GM19328 (cell line): ENCODE results near the gene FCER2.
"Not testable (repeated sequence)": the region's sequence is repeated elsewhere in the genome, so short reads cannot be mapped to it uniquely, and the experiment has no call there.

Experiments used
- ATAC-seq: cut with Tn5 transposase; IDR thresholded peaks from one replicate; pipeline ENCODE4 v1.9.1; 2021; ENCODE audit warnings: mild to moderate bottlenecking, moderate library complexity; ENCODE audit not compliant: unreplicated experiment

The FCER2 gene, protein sequence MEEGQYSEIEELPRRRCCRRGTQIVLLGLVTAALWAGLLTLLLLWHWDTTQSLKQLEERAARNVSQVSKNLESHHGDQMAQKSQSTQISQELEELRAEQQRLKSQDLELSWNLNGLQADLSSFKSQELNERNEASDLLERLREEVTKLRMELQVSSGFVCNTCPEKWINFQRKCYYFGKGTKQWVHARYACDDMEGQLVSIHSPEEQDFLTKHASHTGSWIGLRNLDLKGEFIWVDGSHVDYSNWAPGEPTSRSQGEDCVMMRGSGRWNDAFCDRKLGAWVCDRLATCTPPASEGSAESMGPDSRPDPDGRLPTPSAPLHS

DNA sequence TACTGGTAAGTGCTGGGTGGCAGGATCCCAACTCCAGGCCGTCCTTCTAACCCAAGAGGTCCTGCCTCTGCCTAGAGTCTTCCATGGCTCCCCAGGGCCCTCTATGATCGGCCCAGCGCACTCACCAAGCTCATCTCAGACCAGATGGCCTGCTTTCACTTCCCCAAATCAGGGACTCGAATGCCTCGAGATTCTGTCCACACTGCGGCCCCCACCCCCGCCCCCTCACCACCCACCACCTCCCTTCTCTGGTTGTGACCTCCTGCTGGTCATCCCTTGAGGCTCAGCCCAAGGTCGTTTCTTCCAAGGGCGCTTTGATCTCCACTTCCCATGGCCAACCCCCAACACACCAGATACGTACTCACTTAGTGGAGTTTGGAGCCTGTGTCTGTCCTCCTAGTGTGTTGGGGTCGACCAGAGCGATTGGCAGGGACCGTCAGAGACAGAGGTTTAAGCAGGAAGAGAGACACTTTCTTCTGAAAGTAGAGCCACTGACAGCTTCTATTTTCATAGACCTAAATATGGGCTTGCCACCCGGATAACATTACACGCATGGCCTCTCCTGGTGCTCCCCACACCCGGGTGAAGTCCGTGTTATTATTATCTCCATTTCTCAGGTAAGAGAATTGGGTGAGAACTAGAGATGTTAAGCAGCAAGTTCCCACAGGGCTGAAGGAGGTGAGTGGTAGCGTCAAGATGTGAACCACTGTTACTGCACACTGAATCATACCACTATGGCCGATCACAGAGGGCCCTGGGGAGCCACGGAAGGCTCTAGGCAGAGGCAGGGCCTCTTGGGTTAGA lies at the start of gene FCER2:
Gene FCER2 (minus strand): TSS at position 478 of the 804 bp plus-strand sequence. CDS start 2,371 bp downstream, outside the sequence.
- peak; percentile 45 for ATAC-seq

DNA sequence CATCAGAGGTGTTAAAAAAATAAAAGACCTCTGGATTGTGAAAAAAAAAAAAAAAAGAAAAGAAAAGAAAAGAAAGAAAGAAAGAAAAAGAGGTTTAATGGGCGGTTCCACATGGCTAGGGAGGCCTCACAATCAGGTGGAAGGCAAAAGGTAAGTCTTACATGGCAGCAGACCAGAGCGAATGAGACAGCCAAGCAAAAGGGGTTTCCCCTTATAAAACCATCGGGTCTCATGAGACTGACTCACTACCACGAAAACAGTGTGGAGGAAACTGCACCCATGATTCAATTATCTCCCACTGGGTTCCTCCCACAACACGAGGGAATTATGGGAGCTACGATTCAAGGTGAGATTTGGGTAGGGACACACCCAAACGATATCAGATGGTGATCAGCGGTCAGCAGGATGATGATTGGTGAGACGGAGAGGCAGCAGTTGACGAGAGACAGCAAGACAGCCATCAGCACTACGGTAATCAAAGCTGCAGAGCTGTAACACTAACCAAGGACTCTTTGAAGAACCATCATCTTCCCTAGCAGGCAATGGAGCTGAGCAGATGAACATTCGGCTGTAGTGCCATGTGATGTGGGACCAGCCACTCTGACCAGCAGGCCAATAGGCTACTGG lies 49.3 kb upstream of the FCER2 start:
- ATAC-seq, result no peak

DNA sequence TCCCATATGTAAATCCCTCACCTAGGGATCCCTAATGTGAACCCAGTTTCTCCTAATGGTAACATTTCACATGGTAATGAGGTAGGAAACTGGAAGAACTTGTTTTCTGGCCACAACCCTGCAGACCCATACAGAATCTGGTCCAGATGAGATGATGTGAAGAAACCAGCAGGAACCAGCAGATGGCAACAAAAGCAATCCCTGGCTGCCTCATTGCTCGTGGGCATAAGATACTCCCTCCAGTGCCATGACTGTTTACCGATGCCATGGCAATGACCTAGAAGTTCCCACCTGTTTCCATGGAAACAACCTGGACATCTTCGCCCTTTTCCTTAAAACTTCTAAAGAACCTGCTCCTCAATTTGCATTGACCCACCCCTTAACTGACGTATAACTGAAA lies 46.8 kb upstream of the FCER2 start:
- no peak for ATAC-seq

DNA sequence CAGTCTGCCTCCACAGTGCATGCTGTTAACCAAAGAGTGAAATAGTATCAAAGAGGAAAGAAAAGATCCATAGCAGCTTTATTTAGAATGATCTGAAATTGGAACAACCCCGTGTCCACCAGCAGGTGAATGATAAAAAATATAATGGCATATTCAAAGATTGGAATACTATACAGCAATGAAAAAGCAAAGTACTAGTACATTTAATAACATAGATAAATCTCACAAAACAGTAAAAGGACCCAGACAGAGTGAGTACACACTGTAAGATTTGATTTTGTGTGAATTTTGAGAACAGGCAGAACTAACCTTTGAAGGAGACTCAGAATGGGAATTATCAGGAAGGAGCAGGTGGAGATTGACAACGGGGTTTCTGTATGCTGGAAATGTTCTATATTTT lies 46.2 kb upstream of the FCER2 start:
- ATAC-seq, result no peak

DNA sequence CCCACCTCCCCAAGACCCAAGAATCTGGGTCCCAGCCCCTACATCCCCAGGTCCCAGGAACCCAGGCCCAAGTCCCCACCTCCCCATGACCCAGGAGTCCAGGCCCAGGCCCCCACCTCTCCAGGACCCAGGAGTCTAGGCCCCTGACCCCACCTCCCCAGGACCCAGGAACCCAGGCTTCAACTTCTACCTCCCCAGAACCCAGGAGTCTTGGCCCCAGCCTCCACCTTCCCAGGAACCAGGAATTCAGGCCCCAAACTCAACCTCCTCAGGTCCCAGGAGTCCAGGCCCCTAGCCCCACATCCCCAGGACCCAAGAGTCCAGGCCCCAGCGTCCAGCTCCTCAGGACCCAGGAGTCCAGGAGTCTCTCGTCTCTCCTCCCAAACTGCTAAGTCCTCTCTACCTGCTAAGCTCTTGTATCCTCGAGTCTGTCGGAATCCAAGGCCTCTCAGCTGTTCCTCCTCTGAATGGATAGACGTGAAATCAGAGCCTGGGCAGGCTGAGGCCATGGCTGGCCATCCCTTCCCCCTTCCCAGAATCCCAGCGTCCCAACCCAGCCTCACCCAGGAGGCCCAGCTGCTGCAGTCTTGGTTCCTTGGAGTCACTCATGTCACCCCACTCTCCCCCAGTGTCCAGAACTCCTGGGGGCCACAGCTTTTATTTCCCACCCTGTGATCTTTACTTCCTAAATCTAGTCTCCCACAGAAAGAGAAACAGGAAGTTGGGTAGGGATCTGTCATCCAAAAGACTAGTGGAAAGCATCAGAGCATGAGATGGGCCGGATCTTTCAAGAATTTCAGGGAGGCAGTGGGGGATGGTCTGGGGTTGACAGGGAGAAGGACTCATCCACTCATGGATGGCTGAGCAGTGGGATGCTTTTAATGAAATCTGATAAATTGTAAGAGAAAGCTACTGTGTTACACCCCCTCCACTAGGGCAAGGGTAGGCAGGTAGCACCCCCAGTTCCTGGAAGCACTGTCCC lies 45.3 kb upstream of the FCER2 start, which contains the start of gene CD209:
Gene CD209 (minus strand): TSS at position 632 of the 982 bp plus-strand sequence. CDS start 23 bp downstream, at position 609.
- ATAC-seq, result no peak

DNA sequence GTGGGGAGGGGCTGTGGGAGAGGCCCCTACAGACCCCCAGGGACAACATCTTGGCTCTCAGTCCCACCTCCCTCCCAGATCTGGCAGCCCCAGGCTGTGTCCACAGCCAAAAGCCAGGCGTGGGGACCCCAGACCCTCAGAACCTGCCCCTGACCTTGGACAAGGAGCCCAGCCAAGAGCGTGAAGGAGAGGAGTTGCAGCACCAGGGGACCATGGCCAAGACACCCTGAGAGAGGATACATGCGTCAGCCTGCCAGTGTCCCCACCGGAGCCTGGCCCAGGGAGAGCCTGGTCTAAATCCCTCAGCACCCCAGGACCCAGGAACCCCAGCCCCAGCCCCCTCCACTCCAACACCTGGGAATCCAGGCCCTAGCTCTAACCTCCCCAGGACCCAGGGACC lies 44.4 kb upstream of the FCER2 start:
- ATAC-seq, result not testable (repeated sequence)

DNA sequence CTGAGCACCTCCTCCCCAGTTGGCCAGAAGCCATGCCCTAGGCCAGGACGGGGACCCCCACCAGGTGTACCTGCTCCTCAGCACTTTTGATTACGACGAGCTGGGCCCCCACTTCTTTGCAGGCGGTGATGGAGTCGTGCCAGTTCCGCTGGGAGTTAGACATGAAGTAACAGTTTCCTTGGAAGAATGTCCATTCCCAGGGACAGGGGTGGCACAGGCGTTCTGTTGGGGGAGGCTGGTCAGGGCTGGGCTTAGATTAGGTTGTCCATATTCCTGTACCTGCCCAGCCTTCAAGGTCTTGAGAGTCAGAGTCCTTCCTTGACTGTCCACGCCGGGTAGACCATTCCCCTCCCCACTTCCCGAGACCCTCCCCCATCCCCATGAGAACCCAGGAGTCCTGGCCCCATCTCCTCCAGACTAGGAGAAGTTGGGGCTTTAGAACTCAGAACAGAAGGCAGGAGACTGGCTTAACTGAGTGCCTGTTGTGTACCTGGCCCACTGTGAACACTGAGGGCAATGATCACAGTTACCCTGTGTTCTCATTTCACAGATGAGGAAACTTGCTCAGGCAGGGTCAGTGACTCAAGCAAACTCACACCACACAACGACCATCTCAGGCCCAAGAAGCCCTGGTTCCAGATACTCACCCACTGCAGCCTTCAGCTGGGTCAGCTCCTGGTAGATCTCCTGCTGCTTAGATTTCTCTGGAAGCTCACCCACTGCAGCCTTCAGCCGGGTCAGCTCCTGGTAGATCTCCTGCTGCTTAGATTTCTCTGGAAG lies 43.1 kb upstream of the FCER2 start:
- no peak for ATAC-seq

DNA sequence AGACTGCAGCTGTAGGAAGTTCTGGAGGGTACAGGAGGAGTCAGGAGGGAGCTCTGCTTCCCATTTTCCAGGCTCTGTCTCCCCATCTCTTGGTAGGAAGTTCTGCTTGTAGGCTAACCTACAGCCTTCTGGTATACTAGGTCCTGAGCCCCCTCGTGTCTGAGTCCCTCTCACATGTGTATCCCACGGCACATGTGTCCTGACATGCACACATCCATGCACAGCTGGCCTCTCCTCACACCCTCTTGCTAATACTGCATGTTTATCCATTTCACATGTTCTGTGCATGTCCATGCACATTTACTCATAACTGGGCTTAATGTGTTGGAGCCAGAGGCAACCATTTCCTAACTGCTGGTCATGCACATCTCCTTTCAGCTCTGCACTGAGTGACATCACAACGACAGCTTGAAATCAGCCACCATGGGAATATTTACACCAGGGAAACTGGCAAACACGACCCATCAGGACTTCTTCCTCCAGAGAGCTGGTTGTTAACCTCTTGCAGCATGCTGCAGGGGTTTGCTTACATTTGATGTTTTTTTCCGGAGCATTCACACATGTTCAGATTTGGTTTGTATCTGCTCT lies 42.4 kb upstream of the FCER2 start:
- ATAC-seq, result no peak

DNA sequence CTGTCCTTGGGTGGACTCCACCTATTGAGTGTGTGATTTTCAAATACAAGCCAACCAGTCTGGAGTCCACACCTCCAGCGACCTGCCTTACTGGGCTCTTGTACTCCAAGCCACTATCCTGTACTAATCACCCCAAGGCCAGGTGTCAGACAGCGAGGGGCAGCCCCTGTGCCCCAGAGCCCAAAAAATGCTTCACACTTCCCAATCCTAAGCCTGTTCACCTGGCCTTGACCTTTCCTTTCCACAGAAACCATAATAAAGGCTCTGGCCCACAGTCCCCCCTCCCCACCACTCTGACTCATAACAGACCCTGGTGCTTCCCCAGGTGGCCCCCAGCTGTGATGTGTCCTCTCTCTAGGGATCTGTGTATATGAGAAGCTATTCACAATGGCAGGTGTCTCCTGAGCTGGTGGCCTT lies 41.5 kb upstream of the FCER2 start:
- no peak for ATAC-seq

DNA sequence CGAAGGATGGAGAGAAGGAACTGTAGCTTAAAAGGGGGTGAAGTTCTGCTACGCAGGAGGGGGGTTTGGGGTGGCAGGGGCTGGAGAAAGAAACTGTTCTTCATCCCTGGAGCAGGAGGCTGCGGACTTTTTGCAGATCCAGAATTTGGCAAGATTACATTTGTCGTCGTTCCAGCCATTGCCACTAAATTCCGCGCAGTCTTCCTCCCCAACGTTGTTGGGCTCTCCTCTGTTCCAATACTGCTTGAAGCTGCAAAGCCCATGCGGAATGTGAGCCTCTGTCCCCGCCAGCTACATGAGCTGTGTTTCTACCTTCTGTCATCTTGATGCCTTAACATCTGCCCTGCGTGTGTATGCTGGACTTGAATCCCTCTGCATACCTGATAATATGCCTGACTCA lies 41.1 kb upstream of the FCER2 start:
- ATAC-seq, result no peak

DNA sequence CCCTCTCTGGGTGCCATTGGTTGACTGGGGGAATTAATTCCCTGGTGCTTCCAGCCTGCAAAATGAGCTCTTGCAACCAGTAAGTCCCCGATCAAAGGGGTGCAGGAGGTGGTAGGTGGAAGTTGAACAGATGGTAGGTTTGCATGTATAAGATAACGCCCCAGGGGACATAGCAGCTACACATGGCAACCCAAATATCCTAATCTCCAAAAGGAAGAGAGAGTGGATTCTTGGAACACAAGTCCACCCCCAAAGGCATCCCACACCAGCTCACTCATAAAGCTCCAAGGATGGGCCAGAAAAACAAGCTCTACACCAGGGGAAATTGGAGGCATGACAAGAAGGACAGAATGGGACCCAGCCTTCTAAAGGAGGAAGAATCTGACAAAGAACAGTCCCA lies 40.6 kb upstream of the FCER2 start:
- no peak for ATAC-seq

DNA sequence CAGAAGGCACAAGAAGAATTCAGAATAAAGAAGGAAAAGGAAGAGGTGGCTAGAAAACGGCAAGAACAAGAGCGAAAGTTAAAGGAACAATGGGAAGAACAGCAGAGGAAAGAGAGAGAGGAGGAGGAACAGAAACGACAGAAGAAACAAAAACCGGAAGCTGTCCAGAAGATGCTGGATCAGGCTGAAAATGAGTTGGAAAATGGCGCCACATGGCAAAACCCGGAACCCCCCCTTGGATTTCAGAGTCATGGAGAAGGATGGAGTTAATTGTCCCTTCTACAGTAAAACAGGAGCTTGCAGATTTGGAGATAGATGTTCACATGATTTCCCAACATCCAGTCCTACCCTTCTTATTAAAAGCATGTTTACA lies 38.7 kb upstream of the FCER2 start:
- no peak for ATAC-seq

DNA sequence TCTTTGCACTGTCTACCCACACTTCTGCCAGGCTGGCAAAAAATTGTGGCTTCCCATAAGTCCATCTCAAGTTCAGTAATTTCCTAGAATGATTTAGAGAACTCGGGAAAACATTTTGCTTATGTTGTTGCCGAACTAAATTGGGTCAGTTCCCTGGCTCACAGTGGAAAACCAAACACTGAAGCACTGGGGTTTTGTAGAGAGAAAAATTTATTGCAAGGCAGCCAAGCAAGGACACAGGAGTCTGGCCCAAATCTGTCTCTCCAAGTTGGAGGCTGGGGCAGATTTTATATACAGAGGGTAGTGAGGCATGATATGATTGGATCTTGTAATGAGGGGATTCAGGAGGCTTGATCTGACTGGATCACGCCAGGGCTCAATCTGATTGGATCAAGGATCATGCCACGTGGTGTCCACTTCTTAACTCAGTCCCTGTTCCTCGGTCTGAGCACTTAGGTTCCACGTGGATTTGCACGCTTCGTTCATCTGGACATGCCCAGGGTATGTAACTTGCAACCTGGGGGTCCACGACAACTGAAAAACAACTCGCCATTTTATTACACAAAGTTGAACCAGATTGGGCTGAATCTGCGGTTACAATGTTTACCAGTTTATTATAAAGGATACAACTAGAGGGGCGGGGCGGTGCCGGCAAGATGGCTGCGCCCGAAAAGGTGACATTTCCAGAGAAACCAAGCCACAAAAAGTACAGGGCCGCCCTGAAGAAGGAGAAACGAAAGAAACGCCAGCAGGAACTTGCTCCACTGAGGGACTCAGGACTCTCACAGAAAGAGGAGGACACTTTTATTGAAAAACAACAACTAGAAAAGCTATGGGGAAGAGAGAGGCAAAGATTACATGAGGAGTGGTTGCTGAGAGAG lies 38.1 kb upstream of the FCER2 start:
- ATAC-seq, result no peak

DNA sequence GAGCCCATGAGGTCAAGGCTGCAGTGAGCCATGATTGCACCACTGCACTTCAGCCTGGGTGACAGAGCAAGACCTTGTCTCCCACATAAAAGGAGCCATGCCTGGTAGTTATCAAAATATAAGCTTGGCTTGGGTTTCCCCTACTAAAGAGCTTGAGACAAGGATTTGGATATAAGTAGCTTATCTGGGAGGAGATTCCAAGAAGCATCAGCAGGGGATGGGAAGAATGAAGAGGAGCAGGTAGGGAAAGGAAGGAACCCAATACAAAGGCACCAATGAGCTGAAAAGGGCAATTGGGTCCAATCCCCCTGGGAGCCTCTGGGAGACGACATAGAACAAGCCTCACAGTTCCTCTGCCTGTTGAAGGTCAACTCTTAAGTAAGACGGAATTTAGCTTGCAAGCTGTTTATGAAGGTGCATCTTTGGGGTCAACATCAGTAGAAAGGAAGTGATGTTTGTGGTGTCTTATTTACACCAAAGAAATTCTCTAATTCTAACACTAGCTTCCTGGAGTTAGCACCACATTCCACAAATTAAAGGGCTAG lies 37.4 kb upstream of the FCER2 start:
- ATAC-seq, result no peak

DNA sequence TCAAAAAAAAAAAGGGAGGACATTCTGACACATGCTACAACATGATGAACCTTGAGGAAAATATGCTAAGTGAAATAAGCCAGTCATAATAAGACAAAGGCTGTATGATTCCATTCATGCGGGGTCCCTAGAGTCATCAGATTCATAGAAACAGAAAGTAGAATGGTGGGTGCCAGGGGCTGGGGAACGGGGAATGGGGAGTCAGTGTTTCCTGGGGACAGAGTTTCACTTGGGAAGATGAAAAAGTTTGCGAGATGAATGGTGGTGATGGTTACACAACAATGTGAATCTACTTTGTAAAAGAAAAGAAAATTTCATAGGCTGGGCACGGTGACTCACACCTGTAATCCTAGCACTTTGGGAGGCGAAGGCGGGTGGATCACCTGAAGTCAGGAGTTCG lies 36.1 kb upstream of the FCER2 start:
- ATAC-seq, result no peak

DNA sequence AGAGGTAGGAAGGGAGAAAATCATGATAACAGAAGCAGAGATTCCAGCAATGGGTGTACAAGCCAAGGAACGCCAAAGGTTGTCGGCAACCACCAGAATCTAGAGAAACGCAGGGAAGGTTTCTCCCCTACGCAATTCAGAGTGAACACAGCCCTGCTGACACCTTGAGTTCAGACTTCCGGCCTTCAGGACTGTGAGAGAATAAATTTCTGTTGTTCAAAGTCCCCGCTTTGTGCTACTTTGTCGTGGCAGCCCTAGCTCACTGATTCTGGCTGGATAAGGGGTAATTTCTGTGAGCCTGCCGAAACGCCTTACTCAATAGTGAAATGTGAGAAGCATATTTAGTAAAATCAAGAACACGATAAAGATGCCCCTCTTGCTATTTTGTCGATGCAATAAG lies 35.3 kb upstream of the FCER2 start:
- ATAC-seq, result no peak

DNA sequence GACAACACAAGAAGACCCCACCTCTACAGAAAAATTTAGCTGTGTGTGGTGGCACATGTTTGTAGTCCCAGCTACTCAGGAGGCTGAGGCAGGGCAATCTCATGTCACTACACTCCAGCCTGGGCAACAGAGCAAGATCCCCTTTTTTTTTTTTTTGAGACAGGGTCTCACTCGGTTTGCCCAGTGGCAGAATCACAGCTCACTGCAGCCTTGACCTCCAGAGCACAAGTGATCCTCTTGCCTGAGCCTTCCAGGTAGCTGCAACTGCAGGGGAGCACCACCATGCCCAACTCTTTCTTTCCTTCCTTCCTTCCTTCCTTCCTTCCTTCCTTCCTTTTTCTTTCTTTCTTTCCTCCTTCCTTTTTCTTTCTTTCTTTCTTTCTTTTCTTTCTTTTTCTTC lies 34.2 kb upstream of the FCER2 start:
- no peak for ATAC-seq
